Effector CD8-positive, alpha-beta T cell (primary cell): ENCODE data around the gene GNG13.
A peak's percentile ranks its signal among the peaks of the same experiment; 100 is the strongest.

Source experiments
- DNase-seq: peaks from one replicate; lab custom pipeline; 2025; lab: John Stamatoyannopoulos, UW

The GNG13 gene

GRCh38 chr16:813204-813915 lies 12.8 kb upstream of the GNG13 start:
- DNase-seq = peak; percentile 17

- DNase-seq = no peak
These were observed 7.5 kb upstream of the GNG13 start for GRCh38 chr16:808085-808386.

GRCh38 chr16:807347-808084 lies 7.0 kb upstream of the GNG13 start:
- peak; percentile 75 for DNase-seq

GRCh38 chr16:805474-805873 lies 4.9 kb upstream of the GNG13 start:
- DNase-seq = no peak

- no peak for DNase-seq
These were observed 3.9 kb upstream of the GNG13 start for GRCh38 chr16:804193-805048.

- DNase-seq = no peak
These were observed 3.2 kb upstream of the GNG13 start for GRCh38 chr16:803754-804080.

GRCh38 chr16:802914-803753 lies 2.6 kb upstream of the GNG13 start:
- no peak for DNase-seq

- DNase-seq = no peak
These were observed 1.9 kb upstream of the GNG13 start for GRCh38 chr16:802461-802860.

- no peak for DNase-seq
These were observed 1.2 kb upstream of the GNG13 start for GRCh38 chr16:801584-802363.

GRCh38 chr16:800834-801511 lies 439 bp upstream of the GNG13 start:
- DNase-seq = no peak

GRCh38 chr16:799111-799947 lies 1.2 kb downstream of the GNG13 start:
- DNase-seq = no peak

GRCh38 chr16:798666-799065 lies 1.9 kb downstream of the GNG13 start:
- DNase-seq = no peak

GRCh38 chr16:797686-798085 lies 2.8 kb downstream of the GNG13 start:
- no peak for DNase-seq

GRCh38 chr16:797120-797420 lies 3.5 kb downstream of the GNG13 start:
- no peak for DNase-seq

- no peak for DNase-seq
These were observed 4.0 kb downstream of the GNG13 start for GRCh38 chr16:796296-797119.

- DNase-seq = no peak
These were observed 4.8 kb downstream of the GNG13 start for GRCh38 chr16:795580-796229.

GRCh38 chr16:794853-795466 lies 5.6 kb downstream of the GNG13 start:
- no peak for DNase-seq
